Left ventricle myocardium inferior (tissue), 1 donor: ENCODE measurements around the gene FAM32A. TPM values are rescaled to one million over a fixed set of nuclear protein-coding genes. Genes with fewer than 3 reads are reported as not detected.

Source experiments
- DNase-seq: peaks from one replicate; pipeline ENCODE4 v3.0.0-alpha.2; 2020
- H3K27ac ChIP-seq: fragments of 200-600 bp; replicated peaks from 2 replicates; pipeline ENCODE4 v1.8.0; 2021
- H3K27me3 ChIP-seq: fragments of 200-600 bp; 2 replicates; pipeline ENCODE4 v1.8.0; 2021; ENCODE audit warnings: low read depth
- H3K36me3 ChIP-seq: fragments of 200-600 bp; 2 replicates; pipeline ENCODE4 v1.8.0; 2021
- H3K4me1 ChIP-seq: fragments of 200-600 bp; 2 replicates; pipeline ENCODE4 v1.8.0; 2021
- H3K4me3 ChIP-seq: fragments of 200-600 bp; 2 replicates; pipeline ENCODE4 v1.8.0; 2021; ENCODE audit warnings: mild to moderate bottlenecking, moderate library complexity
- H3K9me3 ChIP-seq: fragments of 200-600 bp; replicated peaks from 2 replicates; pipeline ENCODE4 v1.8.0; 2021
- intact Hi-C: fragments of 100-400 bp; cut with micrococcal nuclease; formaldehyde crosslinking; loops from one replicate; pipeline ENCODE4 v1.11.0; 2022
- long read RNA-seq: library from polyadenylated mRNA; unstranded; transcript quantifications from one replicate; pipeline ENCODE4 v2.0.0, GENCODE V29; 2021
- total RNA-seq: library from RNA; stranded (reverse); fragmentation: NEBNext Ultra II Directional; extraction: Animal tissue kit (Norgen Biotek cat#: 25700); gene quantifications from one replicate; pipeline ENCODE4 v1.2.1, GENCODE V29; 2021
- TF ChIP-seq, protein P1 (sequence below): fragments of 200-600 bp; IDR thresholded peaks from 2 replicates; pipeline ENCODE4 v1.8.0; 2021; ENCODE audit warnings: antibody characterized with exemption, mild to moderate bottlenecking, borderline replicate concordance
- donor health status: DM: no; HTN: yes; CAD: no; lungs with severe emphysema.

The FAM32A gene
- 34.3 TPM for total RNA-seq
- long read RNA-seq, transcript FAM32A-205 (3 exons, 1,168 nt): minor isoform, 10 of 62 reads
- long read RNA-seq, transcript FAM32A-201 (4 exons, 1,455 nt): major isoform, 47 of 62 reads
- long read RNA-seq, partial matches to known transcripts: 0 of 62 reads
- long read RNA-seq, other reads (novel, unspliced or antisense): 2 of 62 reads

DNA sequence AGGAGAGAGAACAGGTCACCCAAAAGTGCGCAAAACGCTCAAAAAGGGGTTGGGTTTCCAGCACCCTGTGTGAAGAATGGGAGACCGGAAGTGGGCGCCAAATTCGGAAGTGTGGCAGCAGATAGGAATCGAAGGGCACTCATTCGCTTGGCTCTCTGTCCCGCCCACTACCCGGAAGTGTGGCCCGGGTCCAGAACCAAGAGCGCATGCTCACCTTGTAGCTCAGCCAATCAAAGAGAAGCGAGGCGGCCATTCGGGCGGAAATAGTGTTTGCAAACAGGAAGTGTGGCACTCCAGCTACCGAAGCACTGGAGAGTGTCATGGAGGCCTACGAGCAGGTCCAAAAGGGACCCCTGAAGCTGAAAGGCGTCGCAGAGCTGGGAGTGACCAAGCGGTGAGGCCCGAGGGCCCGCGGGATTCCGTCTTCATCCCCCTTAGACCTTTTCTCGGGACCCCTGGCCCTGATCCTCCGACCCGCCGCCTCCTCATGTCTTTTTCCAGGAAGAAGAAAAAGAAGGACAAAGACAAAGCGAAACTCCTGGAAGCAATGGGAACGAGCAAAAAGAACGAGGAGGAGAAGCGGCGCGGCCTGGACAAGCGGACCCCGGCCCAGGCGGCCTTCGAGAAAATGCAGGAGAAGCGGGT lies at the start of gene FAM32A:
Gene FAM32A, plus strand, starts transcription at position 288 of the 645 bp plus-strand sequence. Its CDS starts 33 bp downstream, at position 321.
- DNase-seq: peak; percentile 99
- H3K27ac ChIP-seq: peak within 1 kb of the TSS; percentile 83
- TF ChIP-seq, protein P1, sequence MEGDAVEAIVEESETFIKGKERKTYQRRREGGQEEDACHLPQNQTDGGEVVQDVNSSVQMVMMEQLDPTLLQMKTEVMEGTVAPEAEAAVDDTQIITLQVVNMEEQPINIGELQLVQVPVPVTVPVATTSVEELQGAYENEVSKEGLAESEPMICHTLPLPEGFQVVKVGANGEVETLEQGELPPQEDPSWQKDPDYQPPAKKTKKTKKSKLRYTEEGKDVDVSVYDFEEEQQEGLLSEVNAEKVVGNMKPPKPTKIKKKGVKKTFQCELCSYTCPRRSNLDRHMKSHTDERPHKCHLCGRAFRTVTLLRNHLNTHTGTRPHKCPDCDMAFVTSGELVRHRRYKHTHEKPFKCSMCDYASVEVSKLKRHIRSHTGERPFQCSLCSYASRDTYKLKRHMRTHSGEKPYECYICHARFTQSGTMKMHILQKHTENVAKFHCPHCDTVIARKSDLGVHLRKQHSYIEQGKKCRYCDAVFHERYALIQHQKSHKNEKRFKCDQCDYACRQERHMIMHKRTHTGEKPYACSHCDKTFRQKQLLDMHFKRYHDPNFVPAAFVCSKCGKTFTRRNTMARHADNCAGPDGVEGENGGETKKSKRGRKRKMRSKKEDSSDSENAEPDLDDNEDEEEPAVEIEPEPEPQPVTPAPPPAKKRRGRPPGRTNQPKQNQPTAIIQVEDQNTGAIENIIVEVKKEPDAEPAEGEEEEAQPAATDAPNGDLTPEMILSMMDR: peak; percentile 53
- no peaks in the 10 kb centered on the region for H3K9me3 ChIP-seq
- intact Hi-C loops: no loop called here
- peak within 1 kb of the TSS; percentile 94 for H3K4me3 ChIP-seq
- H3K36me3 ChIP-seq: peaks cover 26% of the 10 kb centered on the region
- H3K27me3 ChIP-seq: peaks cover 23% of the 10 kb centered on the region
- H3K4me1 ChIP-seq: peaks cover 51% of the 10 kb centered on the region

DNA sequence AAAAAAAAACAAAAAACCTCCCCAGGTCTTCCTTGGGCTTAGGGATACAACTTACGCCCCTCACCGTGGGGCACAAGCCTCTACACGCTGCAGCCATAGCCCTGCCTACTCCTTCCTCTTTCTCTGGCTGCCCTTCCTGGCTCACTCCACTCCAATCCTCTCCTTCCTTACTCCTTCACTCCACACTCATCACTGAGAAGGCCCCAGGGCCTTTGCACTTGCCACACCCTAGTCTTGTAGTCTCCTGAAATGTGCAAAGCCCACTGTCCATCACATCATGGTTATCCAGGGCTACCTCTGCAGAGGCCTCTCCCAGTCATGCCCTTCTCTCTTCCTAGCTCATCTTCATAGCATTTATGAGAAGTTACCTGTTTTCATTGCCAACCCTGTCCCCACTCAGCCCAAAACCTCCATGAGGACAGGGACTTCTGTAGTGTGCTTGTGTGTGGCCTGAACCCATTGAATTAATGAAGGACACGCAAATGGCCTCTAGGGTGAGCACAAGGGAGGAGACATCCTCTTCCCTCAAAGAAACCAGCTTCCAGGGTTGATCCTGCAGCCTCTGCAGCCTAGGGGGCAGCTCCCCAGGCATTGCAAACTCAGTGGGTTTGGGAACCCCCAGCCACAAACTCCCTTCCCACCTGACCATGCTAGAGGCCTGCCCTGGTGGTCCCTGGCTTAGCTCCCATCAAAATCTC lies 49.6 kb upstream of the FAM32A start:
- Histone ChIP-seq H3K9me3 (no peaks in the 10 kb centered on the region), H3K4me1 (no peaks in the 10 kb centered on the region), H3K36me3 (peaks cover 38% of the 10 kb centered on the region), H3K4me3 (no peak overlapping the region), H3K27ac (no peak overlapping the region), H3K27me3 (no peaks in the 10 kb centered on the region)
- TF ChIP-seq, protein P1: no peak
- no peak for DNase-seq
- intact Hi-C loops: no loop called here

DNA sequence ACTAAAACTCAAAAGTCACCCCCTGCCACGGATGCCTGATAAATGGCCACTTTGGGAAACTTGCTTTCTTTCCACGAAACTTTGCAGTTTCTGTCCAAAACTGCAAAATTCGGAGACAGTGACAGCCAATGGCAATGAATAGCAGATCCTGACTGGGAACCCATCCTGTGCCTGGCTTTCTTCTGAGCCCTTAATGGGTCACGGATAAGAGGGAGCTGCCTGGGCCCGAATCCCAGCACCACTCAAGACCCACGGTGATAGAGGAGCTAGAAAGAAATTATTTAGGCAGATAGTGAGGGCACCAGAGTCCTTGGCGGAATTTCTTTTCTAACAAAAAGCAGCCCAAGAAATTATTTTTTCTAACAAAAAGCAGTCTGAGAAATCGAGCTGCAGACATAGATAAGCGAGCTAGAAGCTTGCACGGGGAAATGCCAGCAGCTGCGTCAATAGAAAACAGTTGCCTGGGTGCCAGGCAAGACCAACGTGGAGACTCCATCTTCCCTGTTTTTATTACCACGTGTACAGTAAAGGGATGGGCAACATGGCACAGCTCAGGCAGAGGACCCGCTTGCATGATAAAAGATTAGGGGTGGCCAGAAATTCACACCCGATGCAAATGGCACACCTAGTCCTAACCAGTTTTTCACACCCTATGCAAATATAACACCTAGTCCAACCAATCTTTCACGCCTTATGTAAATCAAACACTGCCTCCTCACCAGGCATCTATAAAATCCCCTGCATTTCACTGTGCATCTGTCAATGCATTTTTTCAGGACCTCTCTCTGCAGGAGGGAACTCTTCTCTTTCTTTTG lies 48.8 kb upstream of the FAM32A start:
- intact Hi-C loops: no loop called here
- no peak for DNase-seq

DNA sequence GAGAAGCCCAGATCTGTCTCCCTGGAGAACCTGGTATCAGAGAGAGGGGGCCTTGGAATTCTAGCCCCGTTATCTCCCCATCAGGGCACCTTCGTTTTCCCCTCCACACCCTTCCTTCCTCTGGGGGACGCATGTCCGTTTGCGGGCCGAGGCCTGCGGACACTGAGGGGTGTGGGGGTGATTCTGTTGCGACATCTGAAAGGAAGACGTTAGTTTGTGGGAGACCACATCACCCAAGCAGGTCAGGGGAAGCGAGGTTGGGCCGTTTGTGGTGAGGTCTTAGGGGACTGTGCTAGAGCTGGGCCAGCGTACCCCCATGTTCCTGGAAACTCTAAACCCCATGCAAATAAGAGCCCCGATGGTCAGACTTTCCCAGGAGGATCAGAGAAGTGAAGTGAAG lies 45.5 kb upstream of the FAM32A start:
- Histone ChIP-seq H3K27ac (no peak overlapping the region), H3K4me3 (no peak overlapping the region), H3K36me3 (no peaks in the 10 kb centered on the region), H3K27me3 (peaks cover 17% of the 10 kb centered on the region), H3K4me1 (no peaks in the 10 kb centered on the region), H3K9me3 (no peaks in the 10 kb centered on the region)
- TF ChIP-seq, protein P1: no peak
- intact Hi-C loops: no loop called here
- DNase-seq: no peak

More for the DNA sequence above, 48.8 kb upstream of the FAM32A start:
- Histone ChIP-seq H3K4me3 (no peak overlapping the region), H3K27ac (no peak overlapping the region), H3K36me3 (peaks cover 32% of the 10 kb centered on the region), H3K4me1 (no peaks in the 10 kb centered on the region), H3K27me3 (no peaks in the 10 kb centered on the region), H3K9me3 (no peaks in the 10 kb centered on the region)
- TF ChIP-seq, protein P1: no peak

DNA sequence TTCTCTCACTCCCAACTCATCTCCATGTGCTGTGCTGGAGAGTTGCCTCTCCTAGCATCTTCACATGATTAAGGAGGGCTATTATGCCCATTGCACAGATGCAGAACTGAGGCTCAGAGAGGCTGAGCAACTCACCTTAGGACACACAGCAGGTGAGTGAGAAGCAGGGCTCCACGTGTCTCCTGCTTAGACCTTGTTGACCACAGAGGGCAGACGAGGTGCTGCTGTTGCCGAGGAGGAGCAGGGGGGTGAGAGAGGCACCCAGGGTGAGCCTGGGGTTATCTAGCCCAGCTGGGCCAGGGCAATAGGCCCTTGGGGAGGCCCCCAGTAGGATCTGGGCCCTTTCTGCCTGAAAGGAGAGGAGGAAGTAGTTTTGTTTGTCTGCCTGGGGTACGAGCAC lies 44.2 kb upstream of the FAM32A start:
- intact Hi-C loops: no loop called here
- H3K4me3 ChIP-seq: no peak overlapping the region
- H3K36me3 ChIP-seq: no peaks in the 10 kb centered on the region
- TF ChIP-seq, protein P1: no peak
- peaks cover 29% of the 10 kb centered on the region for H3K27me3 ChIP-seq
- no peaks in the 10 kb centered on the region for H3K9me3 ChIP-seq
- H3K4me1 ChIP-seq: no peaks in the 10 kb centered on the region
- H3K27ac ChIP-seq: no peak overlapping the region
- no peak for DNase-seq
